AG04450 (cell line): ENCODE results near the gene GJD3. TPM values are rescaled to one million over a fixed set of nuclear protein-coding genes. Genes with fewer than 3 reads are reported as not detected.

Experiments
- CTCF ChIA-PET: fragments of 300-600, 350-600 bp; formaldehyde crosslinking; extraction: SDS; loops from one replicate; lab custom pipeline; 2022; ENCODE audit warnings: antibody characterized with exemption, inconsistent platforms; lab: Charles Lee
- POLR2A ChIA-PET: fragments of 350-600 bp; formaldehyde crosslinking; extraction: SDS; loops from one replicate; lab custom pipeline; 2021; ENCODE audit warnings: antibody characterized with exemption, inconsistent platforms; lab: Yijun Ruan, JAX
- DNase-seq: peaks from one replicate; pipeline ENCODE4 v3.0.0-alpha.2; 2011; ENCODE audit warnings: low read depth, low spot score
- H3K27ac ChIP-seq: one replicate; pipeline ENCODE4 v1.5.1; 2012; ENCODE audit warnings: low read depth, low read length, control low read depth
- H3K27me3 ChIP-seq: one replicate; pipeline ENCODE4 v1.6.0; 2012; ENCODE audit warnings: low read length; ENCODE audit not compliant: control insufficient read depth, insufficient read depth
- H3K4me3 ChIP-seq: 2 replicates; pipeline ENCODE4 v1.5.1; 2011; ENCODE audit warnings: mild to moderate bottlenecking, low read depth, low read length, control low read depth
- H3K9me3 ChIP-seq: 2 replicates; pipeline ENCODE4 v1.5.1; 2012; ENCODE audit warnings: low read length; ENCODE audit not compliant: control insufficient read depth, insufficient read depth
- CTCF ChIP-seq: IDR thresholded peaks from 2 replicates; pipeline ENCODE4 v1.5.1; 2011; ENCODE audit warnings: low read depth, low read length, control low read depth, inconsistent platforms
- polyA plus RNA-seq: library from polyadenylated mRNA; depleted of rRNA; stranded (reverse); fragments of >200 nt; gene quantifications from 2 replicates; pipeline ENCODE4 v1.2.3, GENCODE V29; 2011

Gene GJD3
- polyA plus RNA-seq, 1 experiment: 0.41 TPM

DNA sequence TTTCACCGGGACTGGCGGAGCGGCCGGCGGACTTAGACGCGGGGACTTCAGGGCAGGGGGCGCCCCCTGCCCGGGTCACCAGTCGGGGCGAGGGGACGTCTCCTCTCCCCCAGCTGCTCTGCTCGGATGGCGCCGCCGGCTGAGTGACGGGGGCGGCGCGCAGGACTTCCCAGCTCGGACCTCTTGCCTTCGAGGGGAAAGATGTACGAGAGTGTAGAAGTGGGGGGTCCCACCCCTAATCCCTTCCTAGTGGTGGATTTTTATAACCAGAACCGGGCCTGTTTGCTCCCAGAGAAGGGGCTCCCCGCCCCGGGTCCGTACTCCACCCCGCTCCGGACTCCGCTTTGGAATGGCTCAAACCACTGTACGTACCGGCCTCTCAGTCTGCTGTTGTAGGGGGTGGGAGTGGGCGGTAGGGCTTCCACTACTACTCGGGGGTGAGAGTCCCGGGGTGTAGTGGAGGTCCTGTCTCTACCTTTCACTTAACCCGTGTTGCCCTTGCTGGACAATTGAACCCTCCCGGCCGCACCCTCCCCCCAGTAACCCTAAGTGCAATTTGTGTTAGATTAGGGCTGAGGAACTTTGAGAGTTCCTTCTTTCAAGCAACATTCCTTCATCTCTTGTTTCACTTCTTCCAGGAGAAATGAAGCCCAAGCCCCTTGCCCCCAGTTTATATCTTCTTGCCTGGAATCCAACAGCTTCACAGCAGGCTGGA lies 21.9 kb downstream of the GJD3 start:
- Histone ChIP-seq H3K27me3 (no peaks in the 10 kb centered on the region), H3K27ac (peak overlapping the region; percentile 21), H3K9me3 (no peaks in the 10 kb centered on the region; the same call in 1 of the 2 replicates), H3K4me3 (peak overlapping the region; percentile 79)
- no peak for DNase-seq
- CTCF ChIA-PET: interaction anchor here (1.8 kb wide), 1 partner anchor 12 kb away, joined by 7 read pairs; no protein-coding TSS in a partner anchor
- POLR2A ChIA-PET: interaction anchor here (0.8 to 1.3 kb wide), 2 partner anchors 21 to 208 kb away, joined by 3 to 4 read pairs; no protein-coding TSS in a partner anchor
- no peak for TF ChIP-seq CTCF

GRCh38 chr17:40341808-40342503 lies 22.6 kb downstream of the GJD3 start:
- Histone ChIP-seq H3K9me3 (no peaks in the 10 kb centered on the region; the same call in 1 of the 2 replicates), H3K27ac (peak overlapping the region; percentile 39), H3K4me3 (peak overlapping the region; percentile 79), H3K27me3 (no peaks in the 10 kb centered on the region)
- no peak for TF ChIP-seq CTCF
- ChIA-PET POLR2A (interaction anchor here (0.6 to 1.3 kb wide), 2 partner anchors 20 to 59 kb away, joined by 3 to 4 read pairs; no protein-coding TSS in a partner anchor), CTCF (no interaction called here)
- no peak for DNase-seq

DNA sequence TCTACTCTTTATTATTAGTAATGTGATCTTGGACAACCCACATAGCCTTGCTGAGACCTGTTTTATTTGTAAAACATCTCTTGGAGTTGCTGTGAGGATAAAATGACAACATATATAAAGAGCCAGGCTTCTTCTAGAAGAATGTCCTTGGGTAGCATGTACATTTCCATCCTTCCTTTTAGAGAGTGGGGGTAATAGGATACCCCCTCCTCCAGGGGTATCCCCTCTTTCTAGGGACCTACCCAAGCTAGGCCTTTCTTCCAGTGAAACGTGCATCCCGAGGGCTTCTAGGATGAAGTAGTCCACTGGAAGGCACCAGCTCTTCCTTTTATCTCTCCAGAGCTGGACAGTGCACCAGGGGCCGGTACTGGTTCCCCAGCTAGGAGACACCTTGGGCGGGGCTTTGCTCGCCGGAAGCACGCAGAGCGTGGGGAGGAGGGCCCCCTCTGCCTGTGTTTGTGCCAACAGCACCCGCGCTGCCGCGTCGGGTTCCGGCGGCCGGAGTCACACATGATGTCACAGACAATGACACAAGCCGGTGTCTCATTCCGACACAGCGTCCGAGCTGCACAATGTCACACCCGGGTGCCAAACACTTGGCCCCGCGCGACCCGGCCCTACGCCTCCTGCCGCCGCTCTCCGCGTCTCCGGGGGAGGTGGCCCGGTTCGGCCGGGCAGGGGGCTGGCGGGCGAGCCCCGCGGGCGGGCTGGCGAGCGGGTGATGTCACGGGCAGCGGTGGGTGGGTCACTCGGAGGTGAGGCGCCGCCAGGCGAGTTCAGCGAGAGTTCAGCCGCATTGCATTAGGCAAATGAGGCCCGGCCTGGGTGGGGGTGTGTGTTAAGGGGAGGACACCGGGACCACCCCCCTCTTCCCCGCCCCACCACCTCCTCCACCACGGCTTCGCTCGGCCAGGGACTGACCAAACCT lies 23.4 kb downstream of the GJD3 start:
- Histone ChIP-seq H3K27ac (peak overlapping the region; percentile 52), H3K4me3 (peak overlapping the region; percentile 79), H3K27me3 (no peaks in the 10 kb centered on the region), H3K9me3 (no peaks in the 10 kb centered on the region; the same call in 1 of the 2 replicates)
- ChIA-PET POLR2A (interaction anchor here (0.6 kb wide), 2 partner anchors 58 to 123 kb away, joined by 3 read pairs; no protein-coding TSS in a partner anchor), CTCF (interaction anchor here (0.7 to 1.0 kb wide), 3 partner anchors 24 to 123 kb away, joined by 3 to 4 read pairs (median 3); no protein-coding TSS in a partner anchor)
- TF ChIP-seq CTCF: no peak
- no peak for DNase-seq

- no peaks in the 10 kb centered on the region; the same call in 1 of the 2 replicates for H3K9me3 ChIP-seq
- ChIA-PET POLR2A (interaction anchor here (0.6 kb wide), 1 partner anchor 122 kb away, joined by 3 read pairs; no protein-coding TSS in a partner anchor), CTCF (interaction anchor here (0.7 to 1.0 kb wide), 2 partner anchors 37 to 122 kb away, joined by 3 read pairs; no protein-coding TSS in a partner anchor)
- no peak overlapping the region for H3K27ac ChIP-seq
- no peak for TF ChIP-seq CTCF
- H3K27me3 ChIP-seq: no peaks in the 10 kb centered on the region
- DNase-seq: no peak
- no peak overlapping the region for H3K4me3 ChIP-seq
Observed at GRCh38 chr17:40340327-40340726, 24.2 kb downstream of the GJD3 start.
